Thyroid gland (tissue), 4 donors: ENCODE measurements around the gene PIK3R5. TPM values are rescaled to one million over a fixed set of nuclear protein-coding genes. Genes with fewer than 3 reads are reported as not detected.

ENCODE experiments used
- DNase-seq, 2 donors: peaks; one replicate each; pipeline ENCODE4 v3.0.0-alpha.2; 2019
- H3K27ac ChIP-seq, 3 donors: fragments of 200-600 bp; sonication (generic); 1 replicate in 2 of 3; 2 replicates in 1 of 3; pipeline ENCODE4 v1.5.1; 2016 to 2019; ENCODE audit warnings: mild to moderate bottlenecking in 1 of 3, moderate library complexity in 1 of 3
- H3K27me3 ChIP-seq: fragments of 200-600 bp; sonication (generic); one replicate; pipeline ENCODE4 v1.5.1; 2019
- H3K36me3 ChIP-seq, 2 donors: fragments of 200-600 bp; sonication (generic); one replicate each; pipeline ENCODE4 v1.5.1; 2016 to 2019
- H3K4me1 ChIP-seq, 2 donors: fragments of 200-600 bp; sonication (generic); one replicate each; pipeline ENCODE4 v1.5.1; 2017 to 2019
- H3K4me3 ChIP-seq, 3 donors: fragments of 200-600 bp; sonication (generic); replicated peaks in 1 of 3; 1 replicate in 2 of 3; 2 replicates in 1 of 3; pipeline ENCODE4 v1.5.1; 2016; ENCODE audit warnings: mild to moderate bottlenecking in 1 of 3
- H3K9me3 ChIP-seq: fragments of 200-600 bp; sonication (generic); one replicate; pipeline ENCODE4 v1.5.1; 2017
- POLR2A ChIP-seq, 2 donors: fragments of 450-650 bp; IDR thresholded peaks; one replicate each; pipeline ENCODE4 v1.6.1; 2017; ENCODE audit warnings: antibody characterized with exemption in 2 of 2, mild to moderate bottlenecking in 2 of 2, moderate library complexity in 1 of 2
- WGBS, 2 donors: methylation state at CpG; one replicate each; pipeline ENCODE4 v1.1.5; 2017; 5-methylcytosine and 5-hydroxymethylcytosine counted together
- intact Hi-C: fragments of 100-400 bp; cut with DNase I; formaldehyde crosslinking; loops from one replicate; pipeline ENCODE4 v1.15.1; 2023
- total RNA-seq, 4 donors: library from RNA; depleted of rRNA; stranded (reverse); fragments of >200 nt; gene quantifications; one replicate each; pipeline ENCODE4 v1.2.3, GENCODE V29; 2016
- TF ChIP-seq, protein P1 (sequence below), 6 experiments: fragments of 200-600 bp in 3 of 6; fragments of 450-650 bp in 3 of 6; sonication (generic) in 3 of 6; IDR thresholded peaks; one replicate each; pipeline ENCODE4 v1.5.1; 2016 to 2019; ENCODE audit warnings: antibody characterized with exemption in 6 of 6, mild to moderate bottlenecking in 2 of 6, inconsistent platforms in 1 of 6, moderate library complexity in 1 of 6

Gene PIK3R5
- total RNA-seq, 4 donors from 2014 or later = 2.3 to 10.6 (median 5.1) TPM

DNA sequence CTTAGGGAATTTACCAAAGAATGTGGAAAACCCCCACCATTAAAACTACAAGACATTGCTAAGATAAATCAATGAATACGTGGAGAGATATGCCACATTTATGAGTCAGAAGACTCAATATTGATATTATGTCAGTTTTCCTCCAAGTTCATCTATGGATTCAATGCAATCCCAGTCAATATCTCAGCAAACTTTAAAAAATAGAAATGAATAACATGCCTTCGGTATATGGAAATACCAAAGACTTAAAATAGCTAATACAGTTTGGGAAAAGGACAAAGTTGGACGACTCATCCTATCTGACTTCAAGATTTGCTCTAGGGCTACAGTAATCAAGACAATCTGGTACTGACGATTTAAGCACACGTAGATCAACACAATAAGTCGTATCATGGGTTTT, 31.2 kb downstream of the PIK3R5 start:
- 81 to 86% methylated on average over 6 of the region's 6 CpGs for WGBS, 2 donors
- Histone ChIP-seq H3K4me3 (no peak overlapping the region), H3K4me1 (no peaks in the 10 kb centered on the region), H3K27me3 (no peaks in the 10 kb centered on the region), H3K9me3 (no peaks in the 10 kb centered on the region), H3K27ac (no peak overlapping the region), H3K36me3 (no peaks in the 10 kb centered on the region)
- intact Hi-C loops = no loop called here
- DNase-seq = no peak
- TF ChIP-seq POLR2A (IDR thresholded peaks at IDR 0.05) = no peak
- TF ChIP-seq, protein P1, sequence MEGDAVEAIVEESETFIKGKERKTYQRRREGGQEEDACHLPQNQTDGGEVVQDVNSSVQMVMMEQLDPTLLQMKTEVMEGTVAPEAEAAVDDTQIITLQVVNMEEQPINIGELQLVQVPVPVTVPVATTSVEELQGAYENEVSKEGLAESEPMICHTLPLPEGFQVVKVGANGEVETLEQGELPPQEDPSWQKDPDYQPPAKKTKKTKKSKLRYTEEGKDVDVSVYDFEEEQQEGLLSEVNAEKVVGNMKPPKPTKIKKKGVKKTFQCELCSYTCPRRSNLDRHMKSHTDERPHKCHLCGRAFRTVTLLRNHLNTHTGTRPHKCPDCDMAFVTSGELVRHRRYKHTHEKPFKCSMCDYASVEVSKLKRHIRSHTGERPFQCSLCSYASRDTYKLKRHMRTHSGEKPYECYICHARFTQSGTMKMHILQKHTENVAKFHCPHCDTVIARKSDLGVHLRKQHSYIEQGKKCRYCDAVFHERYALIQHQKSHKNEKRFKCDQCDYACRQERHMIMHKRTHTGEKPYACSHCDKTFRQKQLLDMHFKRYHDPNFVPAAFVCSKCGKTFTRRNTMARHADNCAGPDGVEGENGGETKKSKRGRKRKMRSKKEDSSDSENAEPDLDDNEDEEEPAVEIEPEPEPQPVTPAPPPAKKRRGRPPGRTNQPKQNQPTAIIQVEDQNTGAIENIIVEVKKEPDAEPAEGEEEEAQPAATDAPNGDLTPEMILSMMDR (IDR thresholded peaks at IDR 0.05) = no peak

DNA sequence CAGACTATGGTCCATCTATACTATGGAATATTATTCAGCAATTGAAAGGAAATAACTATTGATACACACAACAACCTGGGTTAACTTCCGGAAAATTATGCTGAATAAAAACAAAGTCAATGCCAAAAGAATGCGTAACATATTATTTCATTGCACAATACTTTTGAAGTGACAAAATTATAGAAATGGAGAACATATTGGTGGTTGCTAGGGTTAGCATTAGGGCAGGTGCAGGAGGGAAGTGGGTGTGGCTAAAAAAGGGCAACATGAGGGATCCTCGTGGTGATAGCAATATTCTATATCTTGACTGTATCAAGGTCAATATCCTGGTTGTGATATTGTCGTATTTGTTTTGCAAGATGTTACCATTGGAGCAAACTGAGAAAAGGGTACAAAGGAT, 34.9 kb downstream of the PIK3R5 start:
- Histone ChIP-seq H3K4me3 (no peak overlapping the region), H3K9me3 (no peaks in the 10 kb centered on the region), H3K27me3 (no peaks in the 10 kb centered on the region), H3K27ac (no peak overlapping the region), H3K4me1 (no peaks in the 10 kb centered on the region), H3K36me3 (no peaks in the 10 kb centered on the region)
- WGBS, 2 donors = 84 to 86% methylated on average over 4 of the region's 4 CpGs
- intact Hi-C loops = no loop called here
- TF ChIP-seq POLR2A (IDR thresholded peaks at IDR 0.05) = no peak
- TF ChIP-seq, protein P1 (IDR thresholded peaks at IDR 0.05) = no peak
- DNase-seq = no peak

DNA sequence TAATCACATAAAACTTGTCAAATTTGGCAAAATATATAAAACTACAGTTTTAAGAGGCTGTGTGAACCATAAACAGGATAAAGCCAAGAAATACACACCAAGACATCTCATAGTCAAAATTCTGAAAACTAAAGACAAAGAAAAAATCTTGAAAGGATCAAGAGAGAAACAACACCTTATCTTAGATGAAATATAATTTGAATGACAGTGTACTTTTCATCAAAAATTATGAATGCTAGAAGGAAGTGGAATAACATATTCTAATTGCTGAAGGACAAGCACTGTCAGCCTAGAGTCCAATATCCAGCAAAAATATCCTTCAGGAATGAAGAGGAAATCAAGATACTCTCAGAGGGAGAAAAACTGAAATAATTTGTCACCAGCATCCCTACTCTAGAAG, 37.2 kb downstream of the PIK3R5 start:
- H3K36me3 ChIP-seq = no peaks in the 10 kb centered on the region
- H3K27ac ChIP-seq = no peak overlapping the region
- TF ChIP-seq, protein P1 (IDR thresholded peaks at IDR 0.05) = no peak
- TF ChIP-seq POLR2A (IDR thresholded peaks at IDR 0.05) = no peak
- no peak overlapping the region for H3K4me3 ChIP-seq
- intact Hi-C loops = no loop called here
- H3K4me1 ChIP-seq = no peaks in the 10 kb centered on the region
- H3K9me3 ChIP-seq = no peaks in the 10 kb centered on the region
- no peak for DNase-seq
- H3K27me3 ChIP-seq = no peaks in the 10 kb centered on the region

DNA sequence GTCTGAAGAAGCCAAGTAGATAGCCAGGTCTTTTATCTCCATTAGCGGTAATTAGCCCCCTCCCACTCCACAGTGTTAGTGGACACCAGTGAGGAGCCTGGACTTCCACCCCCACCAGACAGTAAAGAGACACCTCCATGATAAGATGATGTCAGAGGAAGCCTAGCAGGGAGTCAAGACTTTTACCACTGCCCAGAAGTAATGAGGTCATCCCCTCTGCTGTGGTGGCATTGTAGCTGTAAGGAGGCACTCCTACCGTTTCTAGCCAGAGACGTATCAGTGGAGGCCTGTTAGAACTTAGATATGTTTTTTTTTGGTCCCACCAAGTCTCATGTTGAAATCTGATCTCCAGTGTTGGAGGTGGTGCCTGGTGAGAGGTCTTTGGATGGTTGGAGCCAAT, 38.1 kb downstream of the PIK3R5 start:
- Histone ChIP-seq H3K36me3 (no peaks in the 10 kb centered on the region), H3K27ac (no peak overlapping the region), H3K27me3 (no peaks in the 10 kb centered on the region), H3K4me3 (no peak overlapping the region), H3K9me3 (no peaks in the 10 kb centered on the region), H3K4me1 (no peaks in the 10 kb centered on the region)
- no peak for DNase-seq
- intact Hi-C loops = no loop called here
- TF ChIP-seq POLR2A (IDR thresholded peaks at IDR 0.05) = no peak
- TF ChIP-seq, protein P1 (IDR thresholded peaks at IDR 0.05) = no peak
- 81 to 85% methylated on average over 3 of the region's 3 CpGs for WGBS, 2 donors

DNA sequence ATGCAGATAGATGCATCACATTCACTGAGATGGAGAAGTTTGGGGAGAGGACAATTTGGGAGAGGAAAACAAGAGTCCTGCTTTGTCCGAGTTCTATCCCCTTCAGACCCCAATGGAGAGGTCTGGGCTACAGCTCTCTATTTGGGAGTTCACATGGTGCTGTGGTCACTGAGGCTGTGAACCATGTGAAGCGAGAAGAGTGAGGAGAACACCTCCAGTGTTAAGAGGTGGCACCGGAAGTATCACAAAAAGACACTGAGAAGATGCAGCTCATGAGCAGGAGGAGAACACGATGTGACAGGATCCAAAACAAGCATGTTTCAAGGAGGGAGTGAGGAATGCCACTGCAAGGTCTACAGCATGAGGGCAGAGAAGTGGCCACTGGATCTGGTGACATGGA, 39.7 kb downstream of the PIK3R5 start:
- Histone ChIP-seq H3K27me3 (no peaks in the 10 kb centered on the region), H3K4me1 (no peaks in the 10 kb centered on the region), H3K9me3 (no peaks in the 10 kb centered on the region), H3K4me3 (no peak overlapping the region), H3K36me3 (no peaks in the 10 kb centered on the region), H3K27ac (no peak overlapping the region)
- 79 to 89% methylated on average over 4 of the region's 4 CpGs for WGBS, 2 donors
- intact Hi-C loops = no loop called here
- no peak for DNase-seq
- no peak for TF ChIP-seq POLR2A (IDR thresholded peaks at IDR 0.05)
- TF ChIP-seq, protein P1 (IDR thresholded peaks at IDR 0.05) = no peak
